ENCODE data around the gene SEBOX. TPM values are rescaled to one million over a fixed set of nuclear protein-coding genes. Genes with fewer than 3 reads are reported as not detected.

Gene SEBOX
- total RNA-seq, 1 experiment from 2014 or later, result not detected

GRCh38 chr17:28324781-28325180, 40.2 kb downstream of the SEBOX start:
- H3K9me3 ChIP-seq (ENCODE audit: low read length), result no peaks in the 10 kb centered on the region
- H3K4me3 ChIP-seq (ENCODE audit: low read length), result no peak overlapping the region
- peaks cover 4% of the 10 kb centered on the region for H3F3A ChIP-seq (ENCODE audit: low read length, unreplicated experiment)
- DNase-seq, result no peak
- peaks cover 71% of the 10 kb centered on the region for H3K4me1 ChIP-seq (ENCODE audit: insufficient read depth, low read length)
- CTCF ChIA-PET, result no interaction called here
- H3K36me3 ChIP-seq (ENCODE audit: low read depth, low read length), result peaks cover 13% of the 10 kb centered on the region
- H3K4me2 ChIP-seq (ENCODE audit: low read length), result no peak overlapping the region
- no peaks in the 10 kb centered on the region for H3K27me3 ChIP-seq (ENCODE audit: low read length)
- no peak overlapping the region; the same call in 1 of the 2 replicates for H3K9ac ChIP-seq (ENCODE audit: low read length)
- H3K9me2 ChIP-seq (replicated peaks; ENCODE audit: low read length), result no peaks in the 10 kb centered on the region
- POLR2A ChIA-PET (ENCODE audit: unreplicated experiment), result no interaction called here
- peak overlapping the region; percentile 94; the same call in 1 of the 2 replicates for H3K27ac ChIP-seq (ENCODE audit: low read length)
- ATAC-seq, result no peak
- intact Hi-C loops (cut with micrococcal nuclease), result loop anchor here (5.0 kb wide), 1 partner anchor 92 kb away; no protein-coding TSS in a partner anchor
- peaks cover 60% of the 10 kb centered on the region for H3K79me2 ChIP-seq (ENCODE audit: low read length)
- BruUV-seq (replicated peaks), result no TSS peak
- TF ChIP-seq EZH2phosphoT487 (IDR thresholded peaks at IDR 0.05; ENCODE audit: borderline replicate concordance, low read length), result no peak
- no peak for TF ChIP-seq CTCF (conservative IDR thresholded peaks at IDR 0.05; ENCODE audit: low read depth, low read length)
- TF ChIP-seq EZH2 (IDR thresholded peaks at IDR 0.05; ENCODE audit: low read length, unreplicated experiment), result no peak
- H2AFZ ChIP-seq (ENCODE audit: low read length), result no peak overlapping the region
- H4K20me1 ChIP-seq (ENCODE audit: low read length), result no peaks in the 10 kb centered on the region

- CTCF ChIA-PET, result no interaction called here
- POLR2A ChIA-PET (ENCODE audit: unreplicated experiment), result no interaction called here
- Histone ChIP-seq H3F3A (ENCODE audit: low read length, unreplicated experiment) (peaks cover 4% of the 10 kb centered on the region), H3K9me3 (ENCODE audit: low read length) (no peaks in the 10 kb centered on the region), H3K36me3 (ENCODE audit: low read depth, low read length) (peaks cover 13% of the 10 kb centered on the region), H3K9ac (ENCODE audit: low read length) (no peak overlapping the region), H3K79me2 (ENCODE audit: low read length) (peaks cover 65% of the 10 kb centered on the region), H3K4me2 (ENCODE audit: low read length) (no peak overlapping the region), H3K4me1 (ENCODE audit: insufficient read depth, low read length) (peaks cover 74% of the 10 kb centered on the region), H3K27ac (ENCODE audit: low read length) (no peak overlapping the region), H3K4me3 (ENCODE audit: low read length) (no peak overlapping the region), H2AFZ (ENCODE audit: low read length) (no peak overlapping the region), H4K20me1 (ENCODE audit: low read length) (no peaks in the 10 kb centered on the region), H3K27me3 (ENCODE audit: low read length) (no peaks in the 10 kb centered on the region), H3K9me2 (replicated peaks; ENCODE audit: low read length) (no peaks in the 10 kb centered on the region)
- TF ChIP-seq EZH2phosphoT487 (IDR thresholded peaks at IDR 0.05; ENCODE audit: borderline replicate concordance, low read length) (no peak), CTCF (conservative IDR thresholded peaks at IDR 0.05; ENCODE audit: low read depth, low read length) (no peak), EZH2 (IDR thresholded peaks at IDR 0.05; ENCODE audit: low read length, unreplicated experiment) (no peak)
- BruUV-seq (replicated peaks), result no TSS peak
- DNase-seq (no peak), ATAC-seq (no peak)
- intact Hi-C loops (cut with micrococcal nuclease), result no loop called here
Measured at GRCh38 chr17:28324267-28324745, 40.7 kb downstream of the SEBOX start.

GRCh38 chr17:28320215-28321061, 44.6 kb downstream of the SEBOX start:
- POLR2A ChIA-PET (ENCODE audit: unreplicated experiment), result no interaction called here
- Histone ChIP-seq H3K79me2 (ENCODE audit: low read length) (peaks cover 64% of the 10 kb centered on the region), H4K20me1 (ENCODE audit: low read length) (no peaks in the 10 kb centered on the region), H3K9ac (ENCODE audit: low read length) (peak overlapping the region; percentile 82; the same call in 1 of the 2 replicates), H3K27me3 (ENCODE audit: low read length) (no peaks in the 10 kb centered on the region), H3K9me3 (ENCODE audit: low read length) (no peaks in the 10 kb centered on the region), H3K9me2 (replicated peaks; ENCODE audit: low read length) (no peaks in the 10 kb centered on the region), H3K27ac (ENCODE audit: low read length) (no peak overlapping the region), H3K4me3 (ENCODE audit: low read length) (peak overlapping the region; percentile 73), H2AFZ (ENCODE audit: low read length) (no peak overlapping the region), H3F3A (ENCODE audit: low read length, unreplicated experiment) (no peaks in the 10 kb centered on the region), H3K4me1 (ENCODE audit: insufficient read depth, low read length) (peaks cover 58% of the 10 kb centered on the region), H3K36me3 (ENCODE audit: low read depth, low read length) (no peaks in the 10 kb centered on the region), H3K4me2 (ENCODE audit: low read length) (peak overlapping the region; percentile 86)
- intact Hi-C loops (cut with micrococcal nuclease), result no loop called here
- ATAC-seq, result no peak
- BruUV-seq (replicated peaks), result no TSS peak
- CTCF ChIA-PET, result no interaction called here
- DNase-seq, result no peak
- no peak for TF ChIP-seq EZH2 (IDR thresholded peaks at IDR 0.05; ENCODE audit: low read length, unreplicated experiment)
- no peak for TF ChIP-seq CTCF (conservative IDR thresholded peaks at IDR 0.05; ENCODE audit: low read depth, low read length)
- no peak for TF ChIP-seq EZH2phosphoT487 (IDR thresholded peaks at IDR 0.05; ENCODE audit: borderline replicate concordance, low read length)
